ENCODE measurements around the gene DNAH1.

GRCh38 chr3:52397676-52398399 lies 81.7 kb downstream of the DNAH1 start:
- TF ChIP-seq TCF7L2 (IDR thresholded peaks at IDR 0.05; ENCODE audit: borderline replicate concordance, extremely low read depth, insufficient read depth, insufficient read length) (no peak), POLR2A (IDR thresholded peaks at IDR 0.05; ENCODE audit: borderline replicate concordance, extremely low read depth, insufficient read depth, insufficient read length) (no peak), SP1 (IDR thresholded peaks at IDR 0.05; ENCODE audit: low read depth) (no peak), CTCF (IDR thresholded peaks at IDR 0.05 in 2 of 3, conservative IDR thresholded peaks at IDR 0.05 in 1 of 3; ENCODE audit: borderline replicate concordance in 1 of 3, insufficient read depth in 1 of 3, low read depth in 2 of 3, low read length in 2 of 3) (no peak), MAX (IDR thresholded peaks at IDR 0.05) (no peak), POLR2AphosphoS5 (IDR thresholded peaks at IDR 0.05; ENCODE audit: low read depth, low read length) (no peak), EZH2 (IDR thresholded peaks at IDR 0.05) (no peak), ZNF274 (IDR thresholded peaks at IDR 0.05; ENCODE audit: low read depth, low read length) (no peak)
